ENCODE results near the gene SEZ6L2.
"Not testable (repeated sequence)": the region's sequence is repeated elsewhere in the genome, so short reads cannot be mapped to it uniquely, and the experiment has no call there.

The SEZ6L2 gene

GRCh38 chr16:29881050-29881449, 18.3 kb downstream of the SEZ6L2 start:
- no peak for DNase-seq

- no peak for DNase-seq
Measured at GRCh38 chr16:29878172-29878571, 21.2 kb downstream of the SEZ6L2 start.

GRCh38 chr16:29877266-29877961, 21.9 kb downstream of the SEZ6L2 start:
- no peak for DNase-seq

- no peak for DNase-seq
Measured at GRCh38 chr16:29876594-29877249, 22.6 kb downstream of the SEZ6L2 start.

GRCh38 chr16:29876217-29876593, 23.1 kb downstream of the SEZ6L2 start:
- no peak for DNase-seq

- DNase-seq = no peak
Measured at GRCh38 chr16:29875206-29875605, 24.1 kb downstream of the SEZ6L2 start.

- no peak for DNase-seq
Measured at GRCh38 chr16:29873319-29873718, 26.0 kb downstream of the SEZ6L2 start.

GRCh38 chr16:29871822-29872546, 27.4 kb downstream of the SEZ6L2 start:
- DNase-seq = no peak

- not testable (repeated sequence) for DNase-seq
Measured at GRCh38 chr16:29869067-29869466, 30.3 kb downstream of the SEZ6L2 start.

- no peak for DNase-seq
Measured at GRCh38 chr16:29868396-29869009, 30.8 kb downstream of the SEZ6L2 start.

GRCh38 chr16:29864205-29864604, 35.1 kb downstream of the SEZ6L2 start:
- no peak for DNase-seq

- DNase-seq = no peak
Measured at GRCh38 chr16:29863669-29863984, 35.7 kb downstream of the SEZ6L2 start.

GRCh38 chr16:29862884-29863668, 36.3 kb downstream of the SEZ6L2 start, which contains the start of gene CDIPT:
TSS of gene CDIPT (minus strand) at chr16:29863226. CDS start at chr16:29862857, 369 bp downstream.
- peak; percentile 91 for DNase-seq

GRCh38 chr16:29862383-29862883, 36.9 kb downstream of the SEZ6L2 start:
- DNase-seq = no peak

- DNase-seq = no peak
Measured at GRCh38 chr16:29860218-29860617, 39.1 kb downstream of the SEZ6L2 start.

- DNase-seq = no peak
Measured at GRCh38 chr16:29858974-29859373, 40.4 kb downstream of the SEZ6L2 start.

GRCh38 chr16:29858149-29858849, 41.1 kb downstream of the SEZ6L2 start:
- DNase-seq = no peak

GRCh38 chr16:29857133-29857760, 42.1 kb downstream of the SEZ6L2 start:
- DNase-seq = peak; percentile 10

- DNase-seq = no peak
Measured at GRCh38 chr16:29854520-29855100, 44.7 kb downstream of the SEZ6L2 start.

- no peak for DNase-seq
Measured at GRCh38 chr16:29852654-29853053, 46.7 kb downstream of the SEZ6L2 start.

GRCh38 chr16:29850998-29851397, 48.4 kb downstream of the SEZ6L2 start:
- DNase-seq = no peak

All from NCI-H1694 (cell line).